ENCODE data around the gene SLC38A10.

SLC38A10 gene

GRCh38 chr17:81295031-81295675 is at the start of gene SLC38A10:
TSS of gene SLC38A10 (minus strand) at chr17:81295307. CDS start at chr17:81294921, 386 bp downstream.
- peak; percentile 77 for DNase-seq (ENCODE audit: low read depth)

GRCh38 chr17:81342269-81343070 is 47.4 kb upstream of the SLC38A10 start:
- peak; percentile 55 for DNase-seq (ENCODE audit: low read depth)

GRCh38 chr17:81341516-81342268 is 46.6 kb upstream of the SLC38A10 start:
- DNase-seq (ENCODE audit: low read depth), result peak; percentile 38

GRCh38 chr17:81340607-81341515 is 45.8 kb upstream of the SLC38A10 start:
- DNase-seq (ENCODE audit: low read depth), result peak; percentile 34

- no peak for DNase-seq (ENCODE audit: low read depth)
Observed at GRCh38 chr17:81339534-81340296, 44.6 kb upstream of the SLC38A10 start.

GRCh38 chr17:81339191-81339533 is 44.1 kb upstream of the SLC38A10 start:
- no peak for DNase-seq (ENCODE audit: low read depth)

GRCh38 chr17:81338274-81339190 is 43.4 kb upstream of the SLC38A10 start:
- DNase-seq (ENCODE audit: low read depth), result no peak

GRCh38 chr17:81337476-81337879 is 42.4 kb upstream of the SLC38A10 start:
- no peak for DNase-seq (ENCODE audit: low read depth)

- no peak for DNase-seq (ENCODE audit: low read depth)
Observed at GRCh38 chr17:81336930-81337325, 41.8 kb upstream of the SLC38A10 start.

GRCh38 chr17:81336296-81336929 is 41.3 kb upstream of the SLC38A10 start:
- no peak for DNase-seq (ENCODE audit: low read depth)

GRCh38 chr17:81335773-81336157 is 40.7 kb upstream of the SLC38A10 start:
- DNase-seq (ENCODE audit: low read depth), result no peak

GRCh38 chr17:81334987-81335772 is 40.1 kb upstream of the SLC38A10 start:
- DNase-seq (ENCODE audit: low read depth), result no peak

GRCh38 chr17:81334391-81334901 is 39.3 kb upstream of the SLC38A10 start:
- DNase-seq (ENCODE audit: low read depth), result no peak

GRCh38 chr17:81333616-81334368 is 38.7 kb upstream of the SLC38A10 start:
- DNase-seq (ENCODE audit: low read depth), result no peak

- no peak for DNase-seq (ENCODE audit: low read depth)
Observed at GRCh38 chr17:81332914-81333528, 37.9 kb upstream of the SLC38A10 start.

- no peak for DNase-seq (ENCODE audit: low read depth)
Observed at GRCh38 chr17:81332118-81332834, 37.2 kb upstream of the SLC38A10 start.
